VCaP (cell line): ENCODE measurements around the gene ANXA8.

ENCODE experiments used
- H3K27ac ChIP-seq: fragments of 450-650 bp; 2 replicates; pipeline ENCODE4 v1.5.1; 2017
- CTCF ChIP-seq: fragments of 450-650 bp; conservative IDR thresholded peaks from 2 replicates; pipeline ENCODE4 v1.5.1; 2017; ENCODE audit warnings: mild to moderate bottlenecking, moderate library complexity

The ANXA8 gene

GRCh38 chr10:47450442-47450841 lies 33.5 kb downstream of the ANXA8 start:
- no peak for TF ChIP-seq CTCF
- H3K27ac ChIP-seq, result no peak overlapping the region

- TF ChIP-seq CTCF, result no peak
These were observed 33.9 kb downstream of the ANXA8 start for GRCh38 chr10:47449979-47450378.

GRCh38 chr10:47449102-47449978 lies 34.6 kb downstream of the ANXA8 start:
- TF ChIP-seq CTCF, result no peak
- H3K27ac ChIP-seq, result no peak overlapping the region

More at GRCh38 chr10:47449979-47450378, 33.9 kb downstream of the ANXA8 start:
- H3K27ac ChIP-seq, result no peak overlapping the region

GRCh38 chr10:47447705-47448104 lies 36.2 kb downstream of the ANXA8 start:
- no peak overlapping the region for H3K27ac ChIP-seq
- TF ChIP-seq CTCF, result no peak

GRCh38 chr10:47447209-47447608 lies 36.7 kb downstream of the ANXA8 start:
- no peak overlapping the region for H3K27ac ChIP-seq
- no peak for TF ChIP-seq CTCF

- H3K27ac ChIP-seq, result no peak overlapping the region
- TF ChIP-seq CTCF, result no peak
These were observed 38.2 kb downstream of the ANXA8 start for GRCh38 chr10:47445720-47446119.

- no peak overlapping the region for H3K27ac ChIP-seq
- TF ChIP-seq CTCF, result no peak
These were observed 39.9 kb downstream of the ANXA8 start for GRCh38 chr10:47444047-47444446.
